HEK293 (cell line): ENCODE measurements around the gene NEK6.

Source experiments
- EGR2 ChIP-seq: fragments of 450-650 bp; formaldehyde crosslinking; IDR thresholded peaks from 2 replicates; pipeline ENCODE4 v1.5.1; 2016; ENCODE audit warnings: low read depth, missing biosample characterization, missing genetic modification characterization
- GFI1B ChIP-seq: fragments of 450-650 bp; formaldehyde crosslinking; IDR thresholded peaks from 2 replicates; pipeline ENCODE4 v1.5.1; 2016; ENCODE audit warnings: missing biosample characterization, missing genetic modification characterization
- KLF1 ChIP-seq: fragments of 450-650 bp; formaldehyde crosslinking; IDR thresholded peaks from 2 replicates; pipeline ENCODE4 v1.5.1; 2016; ENCODE audit warnings: missing biosample characterization, missing genetic modification characterization
- MZF1 ChIP-seq: fragments of 450-650 bp; formaldehyde crosslinking; IDR thresholded peaks from 2 replicates; pipeline ENCODE4 v1.5.1; 2017; ENCODE audit warnings: missing biosample characterization, missing genetic modification characterization, borderline replicate concordance
- PRDM2 ChIP-seq: fragments of 450-650 bp; formaldehyde crosslinking; IDR thresholded peaks from 2 replicates; pipeline ENCODE4 v1.5.1; 2016; ENCODE audit warnings: missing biosample characterization, missing genetic modification characterization, borderline replicate concordance
- RBAK ChIP-seq: fragments of 450-650 bp; formaldehyde crosslinking; IDR thresholded peaks from 2 replicates; pipeline ENCODE4 v1.5.1; 2016; ENCODE audit warnings: missing biosample characterization, missing genetic modification characterization
- ZNF133 ChIP-seq: fragments of 450-650 bp; formaldehyde crosslinking; IDR thresholded peaks from 2 replicates; pipeline ENCODE4 v1.5.1; 2016; ENCODE audit warnings: missing biosample characterization, missing genetic modification characterization
- ZNF146 ChIP-seq: fragments of 450-650 bp; formaldehyde crosslinking; IDR thresholded peaks from 2 replicates; pipeline ENCODE4 v1.5.1; 2016; ENCODE audit warnings: missing biosample characterization, missing genetic modification characterization
- ZNF148 ChIP-seq: fragments of 450-650 bp; formaldehyde crosslinking; IDR thresholded peaks from 2 replicates; pipeline ENCODE4 v1.5.0; 2017; ENCODE audit warnings: missing biosample characterization, missing genetic modification characterization, borderline replicate concordance
- ZNF175 ChIP-seq: fragments of 450-650 bp; formaldehyde crosslinking; IDR thresholded peaks from 2 replicates; pipeline ENCODE4 v1.5.1; 2016; ENCODE audit warnings: missing biosample characterization, missing genetic modification characterization
- ZNF221 ChIP-seq: fragments of 450-650 bp; formaldehyde crosslinking; IDR thresholded peaks from 2 replicates; pipeline ENCODE4 v1.5.1; 2017; ENCODE audit warnings: missing biosample characterization, missing genetic modification characterization, borderline replicate concordance
- ZNF266 ChIP-seq: fragments of 450-650 bp; formaldehyde crosslinking; IDR thresholded peaks from 2 replicates; pipeline ENCODE4 v1.5.1; 2016; ENCODE audit warnings: missing biosample characterization, missing genetic modification characterization, low read depth
- ZNF324 ChIP-seq: fragments of 450-650 bp; formaldehyde crosslinking; IDR thresholded peaks from 2 replicates; pipeline ENCODE4 v1.5.1; 2016; ENCODE audit warnings: missing biosample characterization, missing genetic modification characterization
- ZNF350 ChIP-seq: fragments of 450-650 bp; formaldehyde crosslinking; IDR thresholded peaks from 2 replicates; pipeline ENCODE4 v1.5.0; 2017; ENCODE audit warnings: missing biosample characterization, mild to moderate bottlenecking, missing genetic modification characterization
- ZNF391 ChIP-seq: fragments of 450-650 bp; formaldehyde crosslinking; IDR thresholded peaks from 2 replicates; pipeline ENCODE4 v1.5.1; 2016; ENCODE audit warnings: low read depth, missing biosample characterization, missing genetic modification characterization, borderline replicate concordance
- ZNF48 ChIP-seq: fragments of 450-650 bp; formaldehyde crosslinking; IDR thresholded peaks from 2 replicates; pipeline ENCODE4 v1.5.1; 2016; ENCODE audit warnings: missing biosample characterization, missing genetic modification characterization
- ZNF518A ChIP-seq: fragments of 450-650 bp; formaldehyde crosslinking; conservative IDR thresholded peaks from 2 replicates; pipeline ENCODE4 v1.5.1; 2016; ENCODE audit warnings: low read depth, missing biosample characterization, missing genetic modification characterization
- ZNF585B ChIP-seq: fragments of 450-650 bp; formaldehyde crosslinking; IDR thresholded peaks from 2 replicates; pipeline ENCODE4 v1.5.1; 2016; ENCODE audit warnings: missing biosample characterization, missing genetic modification characterization
- ZNF626 ChIP-seq: fragments of 450-650 bp; sonication (Bioruptor Pico); formaldehyde crosslinking; IDR thresholded peaks from 2 replicates; pipeline ENCODE4 v1.5.1; 2018; ENCODE audit warnings: missing biosample characterization, missing genetic modification characterization, inconsistent platforms
- ZNF768 ChIP-seq: fragments of 450-650 bp; formaldehyde crosslinking; IDR thresholded peaks from 2 replicates; pipeline ENCODE4 v1.5.1; 2018; ENCODE audit warnings: missing biosample characterization, mild to moderate bottlenecking, missing genetic modification characterization
- ZNF776 ChIP-seq: fragments of 450-650 bp; formaldehyde crosslinking; IDR thresholded peaks from 2 replicates; pipeline ENCODE4 v1.5.0; 2017; ENCODE audit warnings: missing biosample characterization, missing genetic modification characterization, borderline replicate concordance
- ZNF791 ChIP-seq: fragments of 450-650 bp; formaldehyde crosslinking; IDR thresholded peaks from 2 replicates; pipeline ENCODE4 v1.5.1; 2016; ENCODE audit warnings: missing biosample characterization, missing genetic modification characterization
- ZNF837 ChIP-seq: fragments of 450-650 bp; formaldehyde crosslinking; IDR thresholded peaks from 2 replicates; pipeline ENCODE4 v1.5.1; 2016; ENCODE audit warnings: missing biosample characterization, missing genetic modification characterization
- ZNF843 ChIP-seq: fragments of 450-650 bp; formaldehyde crosslinking; IDR thresholded peaks from 2 replicates; pipeline ENCODE4 v1.5.1; 2016; ENCODE audit warnings: missing biosample characterization, missing genetic modification characterization
- TF ChIP-seq, protein P1 (sequence below): fragments of 450-650 bp; formaldehyde crosslinking; IDR thresholded peaks from 2 replicates; pipeline ENCODE4 v1.5.1; 2016; ENCODE audit warnings: missing biosample characterization, missing genetic modification characterization
- TF ChIP-seq, protein P2 (sequence below): sonication (generic); formaldehyde crosslinking; IDR thresholded peaks from 2 replicates; pipeline ENCODE4 v1.8.1; 2022; ENCODE audit warnings: mild to moderate bottlenecking, moderate library complexity, missing genetic modification reagents

Gene NEK6

GRCh38 chr9:124342776-124343485 lies 85.2 kb downstream of the NEK6 start (continued):
- no peak for TF ChIP-seq PRDM2 (tag by site-specific recombination)
- no peak for TF ChIP-seq ZNF843
- TF ChIP-seq ZNF221 (tag by site-specific recombination): no peak
- no peak for TF ChIP-seq ZNF768
- no peak for TF ChIP-seq ZNF585B (tag by site-specific recombination)
- no peak for TF ChIP-seq ZNF391 (tag by site-specific recombination)
- no peak for TF ChIP-seq ZNF776
- TF ChIP-seq ZNF175 (tag by site-specific recombination): no peak
- TF ChIP-seq ZNF146 (tag by site-specific recombination): no peak
- no peak for TF ChIP-seq ZNF266 (tag by site-specific recombination)
- TF ChIP-seq RBAK (tag by site-specific recombination): no peak
- no peak for TF ChIP-seq GFI1B
- no peak for TF ChIP-seq ZNF791 (tag by site-specific recombination)
- TF ChIP-seq ZNF626 (tag by site-specific recombination): no peak
- TF ChIP-seq KLF1 (tag by site-specific recombination): no peak
- TF ChIP-seq, protein P1, sequence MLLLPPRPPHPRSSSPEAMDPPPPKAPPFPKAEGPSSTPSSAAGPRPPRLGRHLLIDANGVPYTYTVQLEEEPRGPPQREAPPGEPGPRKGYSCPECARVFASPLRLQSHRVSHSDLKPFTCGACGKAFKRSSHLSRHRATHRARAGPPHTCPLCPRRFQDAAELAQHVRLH (tag by site-specific recombination): no peak
- no peak for TF ChIP-seq ZNF133 (tag by site-specific recombination)
- TF ChIP-seq ZNF518A (tag by site-specific recombination): no peak
- TF ChIP-seq, protein P2, sequence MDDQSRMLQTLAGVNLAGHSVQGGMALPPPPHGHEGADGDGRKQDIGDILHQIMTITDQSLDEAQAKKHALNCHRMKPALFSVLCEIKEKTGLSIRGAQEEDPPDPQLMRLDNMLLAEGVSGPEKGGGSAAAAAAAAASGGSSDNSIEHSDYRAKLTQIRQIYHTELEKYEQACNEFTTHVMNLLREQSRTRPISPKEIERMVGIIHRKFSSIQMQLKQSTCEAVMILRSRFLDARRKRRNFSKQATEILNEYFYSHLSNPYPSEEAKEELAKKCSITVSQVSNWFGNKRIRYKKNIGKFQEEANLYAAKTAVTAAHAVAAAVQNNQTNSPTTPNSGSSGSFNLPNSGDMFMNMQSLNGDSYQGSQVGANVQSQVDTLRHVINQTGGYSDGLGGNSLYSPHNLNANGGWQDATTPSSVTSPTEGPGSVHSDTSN (CRISPR knock-in tag): no peak
- TF ChIP-seq EGR2 (tag by site-specific recombination): peak; percentile 52; the same call in 1 of the 2 replicates
- no peak for TF ChIP-seq ZNF324 (tag by site-specific recombination)
- no peak for TF ChIP-seq ZNF350 (tag by site-specific recombination)
- TF ChIP-seq MZF1 (tag by site-specific recombination): no peak
- no peak for TF ChIP-seq ZNF48
- no peak for TF ChIP-seq ZNF837 (tag by site-specific recombination)
- no peak for TF ChIP-seq ZNF148 (tag by site-specific recombination)
